Endothelial cell of umbilical vein (primary cell): ENCODE data around the gene MUC2.

Source experiments
- EZH2 ChIP-seq: IDR thresholded peaks from 2 replicates; pipeline ENCODE4 v1.6.1; 2012; ENCODE audit warnings: borderline replicate concordance, low read depth, mild to moderate bottlenecking, moderate library complexity, low read length, inconsistent platforms; ENCODE audit not compliant: severe bottlenecking
- FOS ChIP-seq: IDR thresholded peaks from 2 replicates; pipeline ENCODE4 v1.6.1; 2011; ENCODE audit warnings: mild to moderate bottlenecking, low read length, moderate library complexity, borderline replicate concordance; ENCODE audit not compliant: insufficient read depth
- MAX ChIP-seq: IDR thresholded peaks from 2 replicates; pipeline ENCODE4 v1.6.1; 2011; ENCODE audit not compliant: insufficient read depth, insufficient read length
- POLR2AphosphoS5 ChIP-seq: IDR thresholded peaks from 2 replicates; pipeline ENCODE4 v1.6.1; 2012; ENCODE audit warnings: low read depth, mild to moderate bottlenecking, control low read depth, low read length, moderate library complexity; ENCODE audit not compliant: insufficient read depth
- TF ChIP-seq, protein P1 (sequence below), 2 donors: IDR thresholded peaks; 1 replicate in 1 of 2; 2 replicates in 1 of 2; pipeline ENCODE4 v1.5.1; 2011; ENCODE audit warnings: low read length in 2 of 2, mild to moderate bottlenecking in 2 of 2, moderate library complexity in 2 of 2, control low read depth in 1 of 2, inconsistent platforms in 1 of 2, low read depth in 1 of 2; ENCODE audit not compliant: insufficient read depth in 1 of 2; ENCODE audit errors: extremely low read depth in 1 of 2

GRCh38 chr11:1053121-1053901, 21.4 kb upstream of the MUC2 start:
- no peak for TF ChIP-seq POLR2AphosphoS5
- TF ChIP-seq, protein P1, sequence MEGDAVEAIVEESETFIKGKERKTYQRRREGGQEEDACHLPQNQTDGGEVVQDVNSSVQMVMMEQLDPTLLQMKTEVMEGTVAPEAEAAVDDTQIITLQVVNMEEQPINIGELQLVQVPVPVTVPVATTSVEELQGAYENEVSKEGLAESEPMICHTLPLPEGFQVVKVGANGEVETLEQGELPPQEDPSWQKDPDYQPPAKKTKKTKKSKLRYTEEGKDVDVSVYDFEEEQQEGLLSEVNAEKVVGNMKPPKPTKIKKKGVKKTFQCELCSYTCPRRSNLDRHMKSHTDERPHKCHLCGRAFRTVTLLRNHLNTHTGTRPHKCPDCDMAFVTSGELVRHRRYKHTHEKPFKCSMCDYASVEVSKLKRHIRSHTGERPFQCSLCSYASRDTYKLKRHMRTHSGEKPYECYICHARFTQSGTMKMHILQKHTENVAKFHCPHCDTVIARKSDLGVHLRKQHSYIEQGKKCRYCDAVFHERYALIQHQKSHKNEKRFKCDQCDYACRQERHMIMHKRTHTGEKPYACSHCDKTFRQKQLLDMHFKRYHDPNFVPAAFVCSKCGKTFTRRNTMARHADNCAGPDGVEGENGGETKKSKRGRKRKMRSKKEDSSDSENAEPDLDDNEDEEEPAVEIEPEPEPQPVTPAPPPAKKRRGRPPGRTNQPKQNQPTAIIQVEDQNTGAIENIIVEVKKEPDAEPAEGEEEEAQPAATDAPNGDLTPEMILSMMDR (IDR thresholded peaks at IDR 0.05; ENCODE audit: extremely low read depth in 1 of 2, insufficient read depth in 1 of 2, low read depth in 1 of 2, low read length in 2 of 2) = no peak
- TF ChIP-seq EZH2 = no peak
- TF ChIP-seq MAX = no peak
- TF ChIP-seq FOS = no peak
